GM10847 (cell line): ENCODE results near the gene STAP2.

Source experiments
- POLR2A ChIP-seq: IDR thresholded peaks from 2 replicates; pipeline ENCODE4 v1.6.1; 2011; ENCODE audit not compliant: insufficient read length; ENCODE audit errors: extremely low read depth

Gene STAP2

DNA sequence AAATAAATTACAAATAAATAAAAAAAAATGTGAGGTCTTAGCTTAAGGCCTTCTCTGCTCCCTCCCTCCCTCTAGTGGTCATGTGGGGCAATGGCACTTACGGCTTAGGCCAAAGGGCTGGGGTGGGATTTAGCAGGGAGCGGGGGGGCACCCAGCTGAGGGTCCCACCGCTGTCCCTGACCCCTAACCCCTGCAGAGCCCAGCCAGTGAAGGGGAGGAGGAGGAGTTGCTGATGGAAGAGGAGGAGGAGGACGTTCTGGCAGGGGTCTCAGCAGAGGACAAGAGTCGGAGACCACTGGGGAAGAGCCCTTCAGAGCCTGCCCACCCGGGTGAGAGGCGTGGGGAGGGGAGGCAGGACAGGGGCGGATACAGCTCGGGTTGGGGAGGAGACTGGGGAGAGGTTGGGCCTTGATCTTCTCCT, 14.1 kb upstream of the STAP2 start:
- TF ChIP-seq POLR2A: no peak

DNA sequence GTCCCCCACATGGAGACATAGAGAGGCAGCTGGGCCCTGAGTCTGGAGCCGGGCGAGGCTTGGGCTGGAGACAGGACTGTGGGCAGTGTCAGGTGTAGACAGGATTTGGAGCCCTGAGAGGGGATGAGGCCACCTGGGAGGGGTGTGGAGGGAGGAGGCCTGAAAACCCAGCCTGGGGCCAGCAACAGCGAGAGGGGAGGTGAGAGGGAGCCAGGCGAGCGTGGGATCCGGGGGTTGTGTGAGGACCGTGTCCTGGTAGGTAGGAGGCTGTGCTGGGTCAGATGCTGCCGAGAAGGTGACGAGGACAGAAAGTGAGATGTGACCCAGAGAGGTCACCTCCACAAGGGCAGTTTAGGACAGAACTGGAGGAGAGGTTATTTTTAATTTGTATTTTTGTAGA, 12.1 kb upstream of the STAP2 start:
- no peak for TF ChIP-seq POLR2A

DNA sequence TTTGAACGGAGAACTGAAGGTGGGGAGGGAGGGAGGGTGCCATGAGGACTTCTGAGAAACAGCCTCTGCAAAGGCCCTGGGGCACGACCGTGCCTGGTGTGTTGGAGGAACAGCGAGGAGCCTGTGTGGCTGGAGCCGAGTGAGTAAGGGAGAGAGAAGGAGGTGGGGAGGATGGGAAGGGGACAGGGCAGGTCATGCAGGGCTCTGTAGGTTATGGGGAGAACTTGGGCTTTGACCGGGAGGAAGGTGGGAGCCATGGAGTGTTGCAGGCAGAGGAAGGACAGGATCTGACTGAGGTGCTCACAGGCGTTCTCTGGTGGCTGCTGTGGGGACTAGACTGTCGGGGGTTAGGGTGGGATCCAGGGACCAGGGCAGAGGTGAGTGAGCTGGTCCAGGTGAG, 11.5 kb upstream of the STAP2 start:
- no peak for TF ChIP-seq POLR2A

- no peak for TF ChIP-seq POLR2A
These were observed 8.9 kb upstream of the STAP2 start for GRCh38 chr19:4347521-4347920.

DNA sequence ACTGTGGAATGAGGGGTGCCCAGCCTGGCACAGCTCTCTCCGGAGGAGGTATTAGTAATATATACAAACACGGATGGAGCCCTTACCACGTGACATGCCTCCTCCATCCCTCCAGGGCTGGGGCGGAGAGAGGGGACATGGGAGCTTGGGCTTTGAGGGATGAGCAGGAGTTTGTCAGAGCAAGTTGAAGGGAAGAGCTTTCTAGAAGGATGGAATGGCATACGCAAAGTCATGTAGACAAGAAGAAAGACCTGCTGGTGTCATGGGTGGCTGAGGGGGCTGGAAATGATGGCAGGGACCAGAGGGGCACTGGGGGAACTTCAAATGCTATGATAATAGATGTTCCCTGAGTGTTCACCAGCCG, 7.4 kb upstream of the STAP2 start:
- no peak for TF ChIP-seq POLR2A

DNA sequence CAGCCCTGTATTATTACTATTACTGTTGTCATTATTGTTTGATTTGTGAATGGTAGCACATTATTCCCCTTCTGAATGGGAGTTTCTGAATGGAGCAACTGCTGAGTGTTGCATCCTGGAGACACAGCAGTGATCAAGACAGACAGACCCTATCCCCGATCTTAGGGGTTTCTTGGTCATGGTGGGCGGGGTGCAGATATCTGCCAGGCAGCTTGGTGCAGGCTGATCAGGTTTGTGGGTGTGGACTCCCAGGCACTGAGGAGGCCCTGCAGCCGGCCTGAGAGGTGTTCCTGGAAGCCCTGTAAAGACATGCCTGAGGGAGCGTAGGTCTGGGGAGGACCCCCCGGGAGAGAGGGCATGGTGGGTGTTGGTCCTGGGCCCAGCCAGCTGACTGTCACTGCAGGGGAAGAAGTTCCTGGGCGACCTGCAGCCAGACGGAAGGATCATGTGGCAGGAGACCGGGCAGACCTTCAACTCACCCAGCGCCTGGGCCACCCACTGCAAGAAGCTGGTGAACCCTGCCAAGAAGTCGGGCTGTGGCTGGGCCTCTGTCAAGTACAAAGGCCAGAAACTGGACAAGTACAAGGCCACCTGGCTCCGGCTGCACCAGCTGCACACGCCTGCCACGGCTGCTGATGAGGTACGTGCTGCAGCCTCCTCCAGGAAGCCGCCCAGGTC, 6.9 kb upstream of the STAP2 start:
- TF ChIP-seq POLR2A: no peak

GRCh38 chr19:4343370-4344307, 5.0 kb upstream of the STAP2 start, which contains the start of gene MPND:
MPND (plus strand) TSS chr19:4343562; CDS start chr19:4343594, 32 bp downstream.
- peak; percentile 46 for TF ChIP-seq POLR2A

- peak; percentile 84 for TF ChIP-seq POLR2A
These were observed 4.2 kb upstream of the STAP2 start for GRCh38 chr19:4342615-4343369.

DNA sequence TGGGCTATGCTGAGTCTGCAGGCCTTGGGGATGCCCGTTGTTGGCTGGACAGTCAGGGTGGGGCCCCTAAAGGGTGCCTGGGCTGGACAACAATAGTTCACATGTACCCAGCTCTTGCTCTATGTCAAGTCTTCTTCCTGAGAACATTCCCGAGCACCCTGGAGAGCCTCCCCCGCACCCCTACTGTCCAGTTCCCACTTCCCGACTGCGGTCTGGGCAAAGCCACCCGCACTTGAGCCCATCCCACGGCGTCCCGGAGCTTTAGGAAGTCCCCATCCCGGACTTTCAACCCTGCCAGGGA, 3.6 kb upstream of the STAP2 start:
- no peak for TF ChIP-seq POLR2A

GRCh38 chr19:4337906-4338440, 654 bp downstream of the STAP2 start:
- no peak for TF ChIP-seq POLR2A

- TF ChIP-seq POLR2A: no peak
These were observed 3.6 kb downstream of the STAP2 start for GRCh38 chr19:4334929-4335570.

- no peak for TF ChIP-seq POLR2A
These were observed 8.8 kb downstream of the STAP2 start for GRCh38 chr19:4329858-4330257.

GRCh38 chr19:4328243-4328990, 10.2 kb downstream of the STAP2 start:
- peak; percentile 73 for TF ChIP-seq POLR2A

- TF ChIP-seq POLR2A: no peak
These were observed 10.8 kb downstream of the STAP2 start for GRCh38 chr19:4327877-4328242.
